PC-3 (cell line): Measurements from ENCODE around the gene NOS2. TPM values are rescaled to one million over a fixed set of nuclear protein-coding genes. Genes with fewer than 3 reads are reported as not detected.
"Not testable (repeated sequence)": the region's sequence is repeated elsewhere in the genome, so short reads cannot be mapped to it uniquely, and the experiment has no call there.

Experiments
- ATAC-seq: fragments of 200-7000 bp; cut with Tn5 transposase; 2 replicates; pipeline ENCODE4 v1.9.1; 2020; ENCODE audit warnings: mild to moderate bottlenecking, moderate library complexity
- BruUV-seq: library from RNA; stranded (reverse); fragments of 400-500 nt; replicated peaks from 2 replicates; lab custom pipeline; 2021; lab: Mats Ljungman, UMichigan
- CTCF ChIA-PET: fragments of 300-600 bp; sonication (Branson Sonifier 250); formaldehyde crosslinking; loops from one replicate; lab custom pipeline; 2022; ENCODE audit warnings: antibody characterized with exemption; lab: Charles Lee
- POLR2A ChIA-PET: fragments of 300-600 bp; sonication (Branson Sonifier 250); formaldehyde crosslinking; loops from one replicate; lab custom pipeline; 2022; ENCODE audit warnings: antibody characterized with exemption; ENCODE audit not compliant: unreplicated experiment; lab: Charles Lee
- DNase-seq: peaks from one replicate; pipeline ENCODE4 v3.0.0-alpha.2; 2015
- H2AFZ ChIP-seq: fragments of 300-600 bp; sonication (generic); 2 replicates; pipeline ENCODE4 v1.6.0; 2016; ENCODE audit warnings: antibody characterized with exemption, low read length
- H3F3A ChIP-seq: fragments of 300-600 bp; sonication (generic); one replicate; pipeline ENCODE4 v1.6.0; 2017; ENCODE audit warnings: antibody characterized with exemption, low read length, control low read depth, mild to moderate bottlenecking; ENCODE audit not compliant: unreplicated experiment
- H3K27ac ChIP-seq: fragments of 300-600 bp; sonication (generic); 2 replicates; pipeline ENCODE4 v1.5.1; 2016; ENCODE audit warnings: mild to moderate bottlenecking, low read length
- H3K27me3 ChIP-seq: fragments of 300-600 bp; sonication (generic); 2 replicates; pipeline ENCODE4 v1.6.1; 2016; ENCODE audit warnings: low read length, mixed read lengths
- H3K36me3 ChIP-seq: fragments of 300-600 bp; sonication (generic); 2 replicates; pipeline ENCODE4 v1.6.1; 2016; ENCODE audit warnings: low read depth, mixed run types, low read length, mixed read lengths
- H3K4me1 ChIP-seq: fragments of 300-600 bp; sonication (generic); 2 replicates; pipeline ENCODE4 v1.5.1; 2016; ENCODE audit warnings: low read length; ENCODE audit not compliant: insufficient read depth
- H3K4me2 ChIP-seq: fragments of 300-600 bp; sonication (generic); 2 replicates; pipeline ENCODE4 v1.6.0; 2016; ENCODE audit warnings: low read length
- H3K4me3 ChIP-seq: fragments of 300-600 bp; sonication (generic); 2 replicates; pipeline ENCODE4 v1.5.1; 2016; ENCODE audit warnings: mild to moderate bottlenecking, low read length, mixed read lengths
- H3K79me2 ChIP-seq: fragments of 300-600 bp; sonication (generic); 2 replicates; pipeline ENCODE4 v1.6.1; 2017; ENCODE audit warnings: low read length, mixed read lengths
- H3K9ac ChIP-seq: fragments of 300-600 bp; sonication (generic); 2 replicates; pipeline ENCODE4 v1.6.0; 2016; ENCODE audit warnings: mild to moderate bottlenecking, low read length
- H3K9me2 ChIP-seq: fragments of 300-600 bp; sonication (generic); replicated peaks from 2 replicates; pipeline ENCODE4 v1.6.1; 2016; ENCODE audit warnings: mixed run types, low read length, mixed read lengths
- H3K9me3 ChIP-seq: fragments of 300-600 bp; sonication (generic); 2 replicates; pipeline ENCODE4 v1.6.1; 2016; ENCODE audit warnings: low read length, mixed read lengths
- H4K20me1 ChIP-seq: fragments of 300-600 bp; sonication (generic); 2 replicates; pipeline ENCODE4 v1.6.1; 2016; ENCODE audit warnings: low read length, mixed read lengths
- EZH2 ChIP-seq: fragments of 300-600 bp; sonication (generic); IDR thresholded peaks from one replicate; pipeline ENCODE4 v1.6.1; 2017; ENCODE audit warnings: antibody characterized with exemption, mild to moderate bottlenecking, low read length; ENCODE audit not compliant: unreplicated experiment
- EZH2phosphoT487 ChIP-seq: fragments of 300-600 bp; sonication (generic); IDR thresholded peaks from 2 replicates; pipeline ENCODE4 v1.6.1; 2018; ENCODE audit warnings: mild to moderate bottlenecking, antibody characterized with exemption, low read length, borderline replicate concordance
- intact Hi-C: fragments of 100-400 bp; cut with micrococcal nuclease; formaldehyde crosslinking; loops from 2 replicates; pipeline ENCODE4 v1.9.0; 2023
- total RNA-seq: library from RNA; depleted of rRNA; stranded (reverse); fragments of >200 nt; gene quantifications from 2 replicates; pipeline ENCODE4 v1.2.3, GENCODE V29; 2014
- TF ChIP-seq, protein P1 (sequence below): fragments of 300-600 bp; sonication (generic); conservative IDR thresholded peaks from 2 replicates; pipeline ENCODE4 v1.5.1; 2017; ENCODE audit warnings: antibody characterized with exemption, low read depth, mild to moderate bottlenecking, low read length

The NOS2 gene
- total RNA-seq, 1 experiment from 2014 or later = not detected

- H3F3A ChIP-seq = no peaks in the 10 kb centered on the region
- H3K4me3 ChIP-seq = no peak overlapping the region
- no peaks in the 10 kb centered on the region for H3K27me3 ChIP-seq
- H3K4me2 ChIP-seq = no peak overlapping the region
- H3K36me3 ChIP-seq = no peaks in the 10 kb centered on the region
- H3K27ac ChIP-seq = no peak overlapping the region
- ATAC-seq = no peak
- DNase-seq = no peak
- intact Hi-C loops = no loop called here
- no peak overlapping the region for H3K9ac ChIP-seq
- H3K9me3 ChIP-seq = no peaks in the 10 kb centered on the region
- no peaks in the 10 kb centered on the region for H3K9me2 ChIP-seq
- no TSS peak for BruUV-seq
- H4K20me1 ChIP-seq = no peaks in the 10 kb centered on the region
- no peaks in the 10 kb centered on the region for H3K79me2 ChIP-seq
- H3K4me1 ChIP-seq = no peaks in the 10 kb centered on the region
- H2AFZ ChIP-seq = no peak overlapping the region
- POLR2A ChIA-PET = no interaction called here
- CTCF ChIA-PET = no interaction called here
- TF ChIP-seq EZH2 (no peak), EZH2phosphoT487 (no peak)
- TF ChIP-seq, protein P1, sequence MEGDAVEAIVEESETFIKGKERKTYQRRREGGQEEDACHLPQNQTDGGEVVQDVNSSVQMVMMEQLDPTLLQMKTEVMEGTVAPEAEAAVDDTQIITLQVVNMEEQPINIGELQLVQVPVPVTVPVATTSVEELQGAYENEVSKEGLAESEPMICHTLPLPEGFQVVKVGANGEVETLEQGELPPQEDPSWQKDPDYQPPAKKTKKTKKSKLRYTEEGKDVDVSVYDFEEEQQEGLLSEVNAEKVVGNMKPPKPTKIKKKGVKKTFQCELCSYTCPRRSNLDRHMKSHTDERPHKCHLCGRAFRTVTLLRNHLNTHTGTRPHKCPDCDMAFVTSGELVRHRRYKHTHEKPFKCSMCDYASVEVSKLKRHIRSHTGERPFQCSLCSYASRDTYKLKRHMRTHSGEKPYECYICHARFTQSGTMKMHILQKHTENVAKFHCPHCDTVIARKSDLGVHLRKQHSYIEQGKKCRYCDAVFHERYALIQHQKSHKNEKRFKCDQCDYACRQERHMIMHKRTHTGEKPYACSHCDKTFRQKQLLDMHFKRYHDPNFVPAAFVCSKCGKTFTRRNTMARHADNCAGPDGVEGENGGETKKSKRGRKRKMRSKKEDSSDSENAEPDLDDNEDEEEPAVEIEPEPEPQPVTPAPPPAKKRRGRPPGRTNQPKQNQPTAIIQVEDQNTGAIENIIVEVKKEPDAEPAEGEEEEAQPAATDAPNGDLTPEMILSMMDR = no peak
These were observed 48.5 kb downstream of the NOS2 start for GRCh38 chr17:27751622-27752490.

DNA sequence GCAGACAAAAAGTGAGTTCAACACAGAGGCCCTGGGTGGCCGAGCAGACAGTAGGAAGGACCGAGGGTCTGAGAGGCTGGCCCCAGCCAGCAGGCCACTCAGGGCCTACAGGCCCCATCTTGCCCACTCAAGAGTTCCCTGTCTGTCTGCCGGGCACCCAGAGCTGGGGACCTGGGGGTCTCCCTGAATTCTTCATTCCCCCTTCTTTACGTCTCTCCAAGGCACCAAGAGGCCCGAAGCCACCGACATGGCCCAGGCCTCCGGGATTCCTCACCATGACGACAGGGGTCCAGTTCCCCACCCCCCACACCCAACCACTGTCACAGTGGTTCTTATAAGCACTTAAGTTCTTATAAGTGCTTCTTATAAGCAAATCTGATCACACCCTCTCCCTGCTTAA, 49.2 kb downstream of the NOS2 start:
- no peak for ATAC-seq
- POLR2A ChIA-PET = no interaction called here

GRCh38 chr17:27749562-27750150, 50.7 kb downstream of the NOS2 start:
- H2AFZ ChIP-seq, H3K9me3 ChIP-seq, H3F3A ChIP-seq, H3K4me3 ChIP-seq, H3K27me3 ChIP-seq, BruUV-seq, H3K36me3 ChIP-seq, H3K4me1 ChIP-seq, ATAC-seq, H3K9me2 ChIP-seq, POLR2A ChIA-PET, DNase-seq, CTCF ChIA-PET, H3K27ac ChIP-seq, H3K4me2 ChIP-seq, H4K20me1 ChIP-seq, H3K9ac ChIP-seq, H3K79me2 ChIP-seq, intact Hi-C loops: not testable (repeated sequence)

More for the DNA sequence above, 49.2 kb downstream of the NOS2 start:
- Histone ChIP-seq H3K9ac (no peak overlapping the region), H3K4me2 (no peak overlapping the region), H3F3A (no peaks in the 10 kb centered on the region), H3K27ac (no peak overlapping the region), H3K9me3 (no peaks in the 10 kb centered on the region), H3K4me3 (no peak overlapping the region), H3K9me2 (no peaks in the 10 kb centered on the region), H3K27me3 (no peaks in the 10 kb centered on the region), H3K79me2 (no peaks in the 10 kb centered on the region), H2AFZ (no peak overlapping the region), H3K4me1 (no peaks in the 10 kb centered on the region), H3K36me3 (no peaks in the 10 kb centered on the region), H4K20me1 (no peaks in the 10 kb centered on the region)
- CTCF ChIA-PET = no interaction called here
- no peak for DNase-seq
- no peak for TF ChIP-seq EZH2phosphoT487
- TF ChIP-seq EZH2 = no peak
- TF ChIP-seq, protein P1 = no peak
- intact Hi-C loops = no loop called here
- no TSS peak for BruUV-seq
